Panc1 (cell line): ENCODE measurements around the gene GLRX5.

Experiments
- POLR2AphosphoS5 ChIP-seq: IDR thresholded peaks from 2 replicates; pipeline ENCODE4 v1.6.1; 2012; ENCODE audit warnings: mild to moderate bottlenecking, low read depth, low read length, moderate library complexity
- SIN3A ChIP-seq: IDR thresholded peaks from 2 replicates; pipeline ENCODE4 v1.6.1; 2012; ENCODE audit warnings: low read depth, mild to moderate bottlenecking, low read length, moderate library complexity, borderline replicate concordance; ENCODE audit not compliant: insufficient read depth
- TF ChIP-seq, protein P1 (sequence below): fragments of 450-650 bp; IDR thresholded peaks from 2 replicates; pipeline ENCODE4 v1.5.1; 2017; ENCODE audit warnings: mild to moderate bottlenecking
- TF ChIP-seq, protein P2 (sequence below), 2 experiments: IDR thresholded peaks; 2 replicates each; pipeline ENCODE4 v1.6.1; 2011 to 2012; ENCODE audit warnings: low read depth in 2 of 2, control low read depth in 1 of 2, low read length in 1 of 2, mild to moderate bottlenecking in 1 of 2, moderate library complexity in 1 of 2; ENCODE audit not compliant: insufficient read depth in 1 of 2

DNA sequence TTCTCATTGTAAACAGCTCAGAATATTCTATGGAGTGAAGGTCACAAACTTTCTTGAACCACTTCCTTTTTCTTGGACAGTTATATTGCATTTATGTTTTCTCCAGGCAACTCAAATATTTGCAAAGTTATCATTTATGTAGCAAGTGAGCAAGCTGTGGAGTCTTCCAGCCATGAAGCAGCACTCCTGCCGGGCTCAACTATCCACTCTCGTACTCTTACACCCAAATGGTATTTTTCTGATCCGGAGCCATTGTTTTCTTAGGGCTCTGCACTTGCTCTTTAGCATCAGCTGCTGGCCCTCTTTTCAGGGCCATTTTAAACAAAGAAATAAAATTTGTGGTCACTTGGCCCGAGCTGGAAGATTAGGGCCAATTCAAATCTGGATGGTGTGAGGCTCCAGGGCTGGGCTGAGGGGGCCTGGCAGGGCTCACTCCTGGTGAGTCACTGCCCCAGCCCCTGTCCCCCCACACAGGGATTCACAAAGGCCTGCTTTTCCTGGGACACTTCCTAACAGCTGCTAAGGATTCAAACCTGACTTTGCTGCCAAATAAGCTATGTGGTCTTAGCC, 38.1 kb upstream of the GLRX5 start:
- TF ChIP-seq, protein P1, sequence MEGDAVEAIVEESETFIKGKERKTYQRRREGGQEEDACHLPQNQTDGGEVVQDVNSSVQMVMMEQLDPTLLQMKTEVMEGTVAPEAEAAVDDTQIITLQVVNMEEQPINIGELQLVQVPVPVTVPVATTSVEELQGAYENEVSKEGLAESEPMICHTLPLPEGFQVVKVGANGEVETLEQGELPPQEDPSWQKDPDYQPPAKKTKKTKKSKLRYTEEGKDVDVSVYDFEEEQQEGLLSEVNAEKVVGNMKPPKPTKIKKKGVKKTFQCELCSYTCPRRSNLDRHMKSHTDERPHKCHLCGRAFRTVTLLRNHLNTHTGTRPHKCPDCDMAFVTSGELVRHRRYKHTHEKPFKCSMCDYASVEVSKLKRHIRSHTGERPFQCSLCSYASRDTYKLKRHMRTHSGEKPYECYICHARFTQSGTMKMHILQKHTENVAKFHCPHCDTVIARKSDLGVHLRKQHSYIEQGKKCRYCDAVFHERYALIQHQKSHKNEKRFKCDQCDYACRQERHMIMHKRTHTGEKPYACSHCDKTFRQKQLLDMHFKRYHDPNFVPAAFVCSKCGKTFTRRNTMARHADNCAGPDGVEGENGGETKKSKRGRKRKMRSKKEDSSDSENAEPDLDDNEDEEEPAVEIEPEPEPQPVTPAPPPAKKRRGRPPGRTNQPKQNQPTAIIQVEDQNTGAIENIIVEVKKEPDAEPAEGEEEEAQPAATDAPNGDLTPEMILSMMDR, result no peak
- TF ChIP-seq, protein P2, sequence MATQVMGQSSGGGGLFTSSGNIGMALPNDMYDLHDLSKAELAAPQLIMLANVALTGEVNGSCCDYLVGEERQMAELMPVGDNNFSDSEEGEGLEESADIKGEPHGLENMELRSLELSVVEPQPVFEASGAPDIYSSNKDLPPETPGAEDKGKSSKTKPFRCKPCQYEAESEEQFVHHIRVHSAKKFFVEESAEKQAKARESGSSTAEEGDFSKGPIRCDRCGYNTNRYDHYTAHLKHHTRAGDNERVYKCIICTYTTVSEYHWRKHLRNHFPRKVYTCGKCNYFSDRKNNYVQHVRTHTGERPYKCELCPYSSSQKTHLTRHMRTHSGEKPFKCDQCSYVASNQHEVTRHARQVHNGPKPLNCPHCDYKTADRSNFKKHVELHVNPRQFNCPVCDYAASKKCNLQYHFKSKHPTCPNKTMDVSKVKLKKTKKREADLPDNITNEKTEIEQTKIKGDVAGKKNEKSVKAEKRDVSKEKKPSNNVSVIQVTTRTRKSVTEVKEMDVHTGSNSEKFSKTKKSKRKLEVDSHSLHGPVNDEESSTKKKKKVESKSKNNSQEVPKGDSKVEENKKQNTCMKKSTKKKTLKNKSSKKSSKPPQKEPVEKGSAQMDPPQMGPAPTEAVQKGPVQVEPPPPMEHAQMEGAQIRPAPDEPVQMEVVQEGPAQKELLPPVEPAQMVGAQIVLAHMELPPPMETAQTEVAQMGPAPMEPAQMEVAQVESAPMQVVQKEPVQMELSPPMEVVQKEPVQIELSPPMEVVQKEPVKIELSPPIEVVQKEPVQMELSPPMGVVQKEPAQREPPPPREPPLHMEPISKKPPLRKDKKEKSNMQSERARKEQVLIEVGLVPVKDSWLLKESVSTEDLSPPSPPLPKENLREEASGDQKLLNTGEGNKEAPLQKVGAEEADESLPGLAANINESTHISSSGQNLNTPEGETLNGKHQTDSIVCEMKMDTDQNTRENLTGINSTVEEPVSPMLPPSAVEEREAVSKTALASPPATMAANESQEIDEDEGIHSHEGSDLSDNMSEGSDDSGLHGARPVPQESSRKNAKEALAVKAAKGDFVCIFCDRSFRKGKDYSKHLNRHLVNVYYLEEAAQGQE (IDR thresholded peaks at IDR 0.05; ENCODE audit: insufficient read depth in 1 of 2, low read depth in 2 of 2, low read length in 1 of 2), result no peak
- no peak for TF ChIP-seq POLR2AphosphoS5
- no peak for TF ChIP-seq SIN3A
